HG02623 (cell line): ENCODE results near the gene LLGL2.

Experiments
- ATAC-seq: cut with Tn5 transposase; IDR thresholded peaks from one replicate; pipeline ENCODE4 v1.9.1; 2021; ENCODE audit warnings: moderate library complexity; ENCODE audit not compliant: unreplicated experiment

The LLGL2 gene

GRCh38 chr17:75611851-75612429, 86.4 kb downstream of the LLGL2 start:
- ATAC-seq = no peak

- no peak for ATAC-seq
Observed at GRCh38 chr17:75612906-75613626, 87.6 kb downstream of the LLGL2 start.

GRCh38 chr17:75614006-75614405, 88.5 kb downstream of the LLGL2 start:
- no peak for ATAC-seq

DNA sequence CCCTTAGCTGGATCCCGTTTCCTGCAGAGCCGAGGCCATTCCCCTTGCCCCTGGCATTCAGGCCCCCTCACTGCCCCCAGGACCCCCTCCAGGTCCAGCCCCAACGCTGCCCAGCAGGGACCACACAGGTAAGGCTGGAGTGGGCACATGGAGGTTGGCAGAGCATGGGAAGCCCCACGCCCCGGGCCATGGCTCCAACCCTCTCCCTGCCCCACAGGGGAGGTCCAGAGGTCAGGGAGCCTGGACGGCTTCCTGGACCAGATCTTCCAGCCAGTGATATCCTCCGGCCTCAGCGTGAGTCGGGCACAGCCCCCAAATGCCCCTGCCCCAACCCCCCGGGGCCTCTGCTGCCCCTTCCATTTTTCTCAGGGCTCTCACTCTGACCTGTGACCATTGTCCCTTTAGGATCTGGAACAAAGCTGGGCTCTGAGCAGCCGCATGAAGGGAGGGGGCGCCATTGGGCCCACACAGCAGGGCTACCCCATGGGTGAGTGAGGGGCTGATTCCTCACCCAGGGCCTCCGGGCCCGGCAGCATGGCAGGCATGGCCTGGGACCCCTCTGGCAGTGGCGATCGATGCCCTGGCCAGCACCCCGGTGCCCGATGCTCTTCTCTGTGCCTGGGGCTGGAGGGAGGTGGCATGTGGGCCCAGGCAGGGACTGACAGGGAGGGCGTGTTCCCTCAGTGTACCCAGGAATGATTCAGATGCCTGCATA, 89.2 kb downstream of the LLGL2 start:
- ATAC-seq = no peak

DNA sequence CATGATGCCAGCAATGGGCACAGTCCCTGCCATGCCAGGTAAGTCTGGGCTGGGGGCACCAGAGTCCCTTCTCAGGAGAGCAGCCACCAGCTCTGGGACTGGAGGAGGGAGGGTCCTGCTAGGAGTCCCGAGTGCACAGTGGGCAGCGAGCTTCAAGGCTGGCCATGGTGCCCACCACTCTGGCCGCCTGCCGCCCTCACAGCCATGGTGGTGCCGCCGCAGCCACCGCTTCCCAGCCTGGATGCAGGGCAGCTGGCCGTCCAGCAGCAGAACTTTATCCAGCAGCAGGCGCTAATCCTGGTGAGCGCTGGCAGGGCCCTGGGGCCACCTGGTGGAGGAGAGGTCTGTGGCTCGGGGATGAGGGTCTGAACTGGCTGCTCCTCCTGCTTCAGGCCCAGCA, 89.8 kb downstream of the LLGL2 start:
- ATAC-seq = no peak

GRCh38 chr17:75616521-75617122, 91.1 kb downstream of the LLGL2 start:
- ATAC-seq = no peak

GRCh38 chr17:75617218-75617617, 91.7 kb downstream of the LLGL2 start:
- ATAC-seq = no peak

DNA sequence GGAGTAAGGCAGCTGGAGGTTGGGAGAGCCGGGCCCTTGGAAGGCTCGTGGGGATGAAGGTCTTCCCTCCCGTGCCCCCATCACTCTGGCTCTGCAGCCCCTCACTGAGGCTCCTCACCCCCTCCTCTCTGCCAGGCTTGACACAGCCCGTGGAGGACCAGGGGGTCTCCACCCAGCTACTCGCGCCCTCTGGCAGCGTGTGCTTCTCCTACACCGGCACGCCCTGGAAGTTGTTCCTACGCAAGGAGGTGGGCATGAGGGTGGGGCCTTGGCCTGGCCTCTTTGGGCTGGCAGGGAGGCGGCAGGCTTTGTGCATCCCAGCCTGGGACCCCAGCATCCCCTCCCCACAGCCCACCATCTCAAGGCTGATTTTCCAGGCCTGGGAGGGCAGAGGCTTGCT, 92.2 kb downstream of the LLGL2 start:
- no peak for ATAC-seq

- ATAC-seq = no peak
Observed at GRCh38 chr17:75619506-75620431, 94.3 kb downstream of the LLGL2 start.

DNA sequence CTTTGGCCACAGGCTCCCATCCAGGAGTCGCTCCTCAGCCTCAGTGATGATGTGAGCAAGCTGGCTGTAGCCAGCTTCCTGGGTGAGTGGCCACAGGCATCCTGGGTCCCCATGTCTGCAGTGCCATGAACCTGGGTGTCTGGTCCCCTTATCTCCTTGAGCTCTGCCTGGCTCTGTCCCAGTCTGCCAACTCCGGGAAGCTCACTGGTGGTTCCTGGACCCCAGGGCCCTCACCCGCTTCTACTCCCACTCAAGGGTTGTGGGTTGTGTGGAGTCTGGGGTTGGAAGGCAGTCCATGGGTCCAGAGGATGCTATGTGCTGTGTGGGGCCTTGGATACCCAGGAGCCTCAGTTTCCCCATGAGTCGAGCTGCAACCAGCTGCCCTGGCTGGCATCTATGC, 96.0 kb downstream of the LLGL2 start:
- no peak for ATAC-seq

GRCh38 chr17:75622076-75622475, 96.6 kb downstream of the LLGL2 start:
- ATAC-seq = no peak

DNA sequence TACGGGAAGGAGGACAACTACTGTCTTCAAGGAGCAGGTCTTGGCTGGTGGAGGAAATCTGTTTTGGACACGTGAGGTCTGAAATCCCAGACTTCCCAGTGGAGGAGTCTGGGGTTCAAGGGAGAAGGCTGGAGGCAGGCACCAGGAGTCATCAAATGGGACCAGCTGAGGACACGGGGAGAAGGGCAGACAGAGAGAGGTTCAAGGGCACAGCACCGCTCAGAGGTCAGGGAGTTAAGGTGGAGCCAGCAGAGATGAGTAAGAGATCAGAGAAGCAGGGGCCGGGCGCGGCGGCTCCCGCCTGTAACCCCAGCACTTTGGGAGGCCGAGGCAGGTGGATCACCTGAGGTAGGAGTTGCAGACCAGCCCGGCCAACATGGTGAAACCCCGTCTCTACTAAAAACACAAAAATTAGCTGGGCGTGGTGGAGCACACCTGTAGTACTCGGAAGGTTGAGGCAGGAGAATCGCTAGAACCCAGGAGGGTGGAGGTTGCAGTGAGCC, 97.3 kb downstream of the LLGL2 start:
- ATAC-seq = no peak

DNA sequence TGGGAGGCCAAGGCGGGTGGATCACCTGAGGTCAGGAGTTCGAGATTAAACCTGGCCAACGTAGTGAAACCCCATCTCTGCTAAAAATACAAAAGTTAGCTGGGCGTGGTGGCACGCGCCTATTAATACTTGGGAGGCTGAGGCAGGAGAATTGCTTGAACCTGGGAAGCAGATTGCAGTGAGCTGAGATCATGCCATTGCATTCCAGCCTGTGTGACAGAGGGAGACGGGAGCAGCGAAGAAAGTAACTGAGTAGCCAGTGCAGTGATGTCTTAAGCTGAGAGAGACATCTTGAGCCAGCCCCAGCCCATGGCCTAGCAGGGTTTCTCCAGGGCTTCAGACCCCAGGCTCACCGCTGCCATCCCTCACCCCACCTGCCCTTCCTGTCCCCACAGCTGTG, 97.9 kb downstream of the LLGL2 start:
- ATAC-seq = no peak

DNA sequence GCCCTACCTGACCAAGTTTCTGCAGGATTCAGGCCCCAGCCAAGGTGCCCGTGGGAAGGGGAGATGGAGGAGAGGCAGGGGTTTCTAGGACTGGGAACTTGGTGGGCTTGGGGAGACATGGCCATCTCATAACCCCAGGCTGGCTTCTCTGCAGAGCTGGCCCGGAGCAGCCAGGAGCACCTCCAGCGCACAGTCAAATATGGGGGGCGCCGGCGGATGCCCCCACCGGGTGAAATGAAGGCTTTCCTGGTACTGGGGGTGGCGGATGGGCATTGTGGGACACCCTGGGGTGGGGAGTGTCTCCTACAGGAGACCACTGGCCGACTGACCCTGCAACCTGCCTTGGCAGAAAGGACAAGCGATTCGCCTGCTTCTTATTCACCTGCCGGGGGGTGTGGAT, 98.5 kb downstream of the LLGL2 start:
- ATAC-seq = no peak
